ENCODE data around the gene IGF1R.

IGF1R gene

GRCh38 chr15:98722645-98723044 lies 74.3 kb downstream of the IGF1R start:
- Histone ChIP-seq H3K4me1 (ENCODE audit: control insufficient read depth in 5 of 5, insufficient read depth in 5 of 5, low read length in 5 of 5) (peaks cover 0 to 22% (median 15%) of the 10 kb centered on the region in 5 donors), H3K9me3 (ENCODE audit: control insufficient read depth in 5 of 5, low read length in 5 of 5) (no peaks in the 10 kb centered on the region), H3K4me3 (ENCODE audit: low read depth in 1 of 5, low read length in 5 of 5) (no peak overlapping the region), H3K36me3 (ENCODE audit: control insufficient read depth in 5 of 5, insufficient read depth in 5 of 5, low read length in 5 of 5) (no peaks in the 10 kb centered on the region), H3K27ac (ENCODE audit: low read depth, low read length) (no peak overlapping the region), H3K27me3 (ENCODE audit: control insufficient read depth in 5 of 5, insufficient read depth in 4 of 5, low read length in 5 of 5) (no peaks in the 10 kb centered on the region), H3K9ac (ENCODE audit: low read length in 5 of 5) (no peak overlapping the region)

- Histone ChIP-seq H3K9ac (ENCODE audit: low read length in 5 of 5) (no peak overlapping the region), H3K27ac (ENCODE audit: low read depth, low read length) (no peak overlapping the region), H3K27me3 (ENCODE audit: control insufficient read depth in 5 of 5, insufficient read depth in 4 of 5, low read length in 5 of 5) (no peaks in the 10 kb centered on the region)
Measured at GRCh38 chr15:98723195-98723594, 74.9 kb downstream of the IGF1R start.

GRCh38 chr15:98724048-98724447 lies 75.7 kb downstream of the IGF1R start:
- no peak overlapping the region for H3K9ac ChIP-seq (ENCODE audit: low read length in 5 of 5)
- no peaks in the 10 kb centered on the region for H3K27me3 ChIP-seq (ENCODE audit: control insufficient read depth in 5 of 5, insufficient read depth in 4 of 5, low read length in 5 of 5)
- peaks cover 0 to 21% (median 18%) of the 10 kb centered on the region in 5 donors for H3K4me1 ChIP-seq (ENCODE audit: control insufficient read depth in 5 of 5, insufficient read depth in 5 of 5, low read length in 5 of 5)
- H3K27ac ChIP-seq (ENCODE audit: low read depth, low read length): no peak overlapping the region
- no peak overlapping the region for H3K4me3 ChIP-seq (ENCODE audit: low read depth in 1 of 5, low read length in 5 of 5)
- H3K36me3 ChIP-seq (ENCODE audit: control insufficient read depth in 5 of 5, insufficient read depth in 5 of 5, low read length in 5 of 5): no peaks in the 10 kb centered on the region
- H3K9me3 ChIP-seq (ENCODE audit: control insufficient read depth in 5 of 5, low read length in 5 of 5): no peaks in the 10 kb centered on the region

More at GRCh38 chr15:98723195-98723594, 74.9 kb downstream of the IGF1R start:
- Histone ChIP-seq H3K9me3 (ENCODE audit: control insufficient read depth in 5 of 5, low read length in 5 of 5) (no peaks in the 10 kb centered on the region), H3K36me3 (ENCODE audit: control insufficient read depth in 5 of 5, insufficient read depth in 5 of 5, low read length in 5 of 5) (no peaks in the 10 kb centered on the region), H3K4me1 (ENCODE audit: control insufficient read depth in 5 of 5, insufficient read depth in 5 of 5, low read length in 5 of 5) (peaks cover 0 to 22% (median 16%) of the 10 kb centered on the region in 5 donors), H3K4me3 (ENCODE audit: low read depth in 1 of 5, low read length in 5 of 5) (no peak overlapping the region)

- Histone ChIP-seq H3K27me3 (ENCODE audit: control insufficient read depth in 5 of 5, insufficient read depth in 4 of 5, low read length in 5 of 5) (no peaks in the 10 kb centered on the region), H3K4me1 (ENCODE audit: control insufficient read depth in 5 of 5, insufficient read depth in 5 of 5, low read length in 5 of 5) (peaks cover 0 to 21% (median 20%) of the 10 kb centered on the region in 5 donors), H3K4me3 (ENCODE audit: low read depth in 1 of 5, low read length in 5 of 5) (no peak overlapping the region), H3K9me3 (ENCODE audit: control insufficient read depth in 5 of 5, low read length in 5 of 5) (no peaks in the 10 kb centered on the region), H3K9ac (ENCODE audit: low read length in 5 of 5) (no peak overlapping the region), H3K36me3 (ENCODE audit: control insufficient read depth in 5 of 5, insufficient read depth in 5 of 5, low read length in 5 of 5) (no peaks in the 10 kb centered on the region), H3K27ac (ENCODE audit: low read depth, low read length) (no peak overlapping the region)
Measured at GRCh38 chr15:98724494-98724893, 76.2 kb downstream of the IGF1R start.

GRCh38 chr15:98725874-98726273 lies 77.5 kb downstream of the IGF1R start:
- Histone ChIP-seq H3K27ac (ENCODE audit: low read depth, low read length) (no peak overlapping the region), H3K4me1 (ENCODE audit: control insufficient read depth in 5 of 5, insufficient read depth in 5 of 5, low read length in 5 of 5) (peaks cover 0 to 24% (median 22%) of the 10 kb centered on the region in 5 donors), H3K4me3 (ENCODE audit: low read depth in 1 of 5, low read length in 5 of 5) (no peak overlapping the region)

GRCh38 chr15:98727115-98728040 lies 79.0 kb downstream of the IGF1R start:
- Histone ChIP-seq H3K27me3 (ENCODE audit: control insufficient read depth in 5 of 5, insufficient read depth in 4 of 5, low read length in 5 of 5) (no peaks in the 10 kb centered on the region), H3K9me3 (ENCODE audit: control insufficient read depth in 5 of 5, low read length in 5 of 5) (no peaks in the 10 kb centered on the region), H3K27ac (ENCODE audit: low read depth, low read length) (peak overlapping the region; percentile 77), H3K9ac (ENCODE audit: low read length in 5 of 5) (peak overlapping the region in 2 of 5 donors; percentile 32 to 72), H3K4me1 (ENCODE audit: control insufficient read depth in 5 of 5, insufficient read depth in 5 of 5, low read length in 5 of 5) (peaks cover 0 to 24% (median 22%) of the 10 kb centered on the region in 5 donors), H3K36me3 (ENCODE audit: control insufficient read depth in 5 of 5, insufficient read depth in 5 of 5, low read length in 5 of 5) (no peaks in the 10 kb centered on the region), H3K4me3 (ENCODE audit: low read depth in 1 of 5, low read length in 5 of 5) (peak overlapping the region in 2 of 5 donors; percentile 18 to 22)

More at GRCh38 chr15:98725874-98726273, 77.5 kb downstream of the IGF1R start:
- H3K9me3 ChIP-seq (ENCODE audit: control insufficient read depth in 5 of 5, low read length in 5 of 5): no peaks in the 10 kb centered on the region
- H3K9ac ChIP-seq (ENCODE audit: low read length in 5 of 5): no peak overlapping the region
- H3K27me3 ChIP-seq (ENCODE audit: control insufficient read depth in 5 of 5, insufficient read depth in 4 of 5, low read length in 5 of 5): no peaks in the 10 kb centered on the region
- H3K36me3 ChIP-seq (ENCODE audit: control insufficient read depth in 5 of 5, insufficient read depth in 5 of 5, low read length in 5 of 5): no peaks in the 10 kb centered on the region

GRCh38 chr15:98728082-98728810 lies 79.9 kb downstream of the IGF1R start:
- Histone ChIP-seq H3K9me3 (ENCODE audit: control insufficient read depth in 5 of 5, low read length in 5 of 5) (no peaks in the 10 kb centered on the region), H3K36me3 (ENCODE audit: control insufficient read depth in 5 of 5, insufficient read depth in 5 of 5, low read length in 5 of 5) (no peaks in the 10 kb centered on the region), H3K4me3 (ENCODE audit: low read depth in 1 of 5, low read length in 5 of 5) (no peak overlapping the region), H3K27me3 (ENCODE audit: control insufficient read depth in 5 of 5, insufficient read depth in 4 of 5, low read length in 5 of 5) (no peaks in the 10 kb centered on the region), H3K27ac (ENCODE audit: low read depth, low read length) (peak overlapping the region; percentile 77), H3K9ac (ENCODE audit: low read length in 5 of 5) (peak overlapping the region in 1 of 5 donors; percentile 31), H3K4me1 (ENCODE audit: control insufficient read depth in 5 of 5, insufficient read depth in 5 of 5, low read length in 5 of 5) (peaks cover 0 to 24% (median 22%) of the 10 kb centered on the region in 5 donors)

GRCh38 chr15:98728811-98729160 lies 80.4 kb downstream of the IGF1R start:
- Histone ChIP-seq H3K27ac (ENCODE audit: low read depth, low read length) (peak overlapping the region; percentile 77), H3K27me3 (ENCODE audit: control insufficient read depth in 5 of 5, insufficient read depth in 4 of 5, low read length in 5 of 5) (no peaks in the 10 kb centered on the region), H3K4me1 (ENCODE audit: control insufficient read depth in 5 of 5, insufficient read depth in 5 of 5, low read length in 5 of 5) (peaks cover 0 to 24% (median 22%) of the 10 kb centered on the region in 5 donors), H3K36me3 (ENCODE audit: control insufficient read depth in 5 of 5, insufficient read depth in 5 of 5, low read length in 5 of 5) (no peaks in the 10 kb centered on the region), H3K9me3 (ENCODE audit: control insufficient read depth in 5 of 5, low read length in 5 of 5) (no peaks in the 10 kb centered on the region), H3K9ac (ENCODE audit: low read length in 5 of 5) (peak overlapping the region in 1 of 5 donors; percentile 31), H3K4me3 (ENCODE audit: low read depth in 1 of 5, low read length in 5 of 5) (no peak overlapping the region)

- Histone ChIP-seq H3K9ac (ENCODE audit: low read length in 5 of 5) (no peak overlapping the region), H3K4me3 (ENCODE audit: low read depth in 1 of 5, low read length in 5 of 5) (no peak overlapping the region), H3K4me1 (ENCODE audit: control insufficient read depth in 5 of 5, insufficient read depth in 5 of 5, low read length in 5 of 5) (peaks cover 0 to 27% (median 23%) of the 10 kb centered on the region in 5 donors), H3K36me3 (ENCODE audit: control insufficient read depth in 5 of 5, insufficient read depth in 5 of 5, low read length in 5 of 5) (no peaks in the 10 kb centered on the region), H3K9me3 (ENCODE audit: control insufficient read depth in 5 of 5, low read length in 5 of 5) (no peaks in the 10 kb centered on the region), H3K27ac (ENCODE audit: low read depth, low read length) (no peak overlapping the region), H3K27me3 (ENCODE audit: control insufficient read depth in 5 of 5, insufficient read depth in 4 of 5, low read length in 5 of 5) (no peaks in the 10 kb centered on the region)
Measured at GRCh38 chr15:98729446-98730042, 81.2 kb downstream of the IGF1R start.
